GM18517 (cell line): ENCODE data around the gene ADGRL3.
"Not testable (repeated sequence)": the region's sequence is repeated elsewhere in the genome, so short reads cannot be mapped to it uniquely, and the experiment has no call there.

Experiments used
- ATAC-seq: cut with Tn5 transposase; IDR thresholded peaks from one replicate; pipeline ENCODE4 v1.9.1; 2021; ENCODE audit warnings: mild to moderate bottlenecking, moderate library complexity; ENCODE audit not compliant: unreplicated experiment

ADGRL3 gene

DNA sequence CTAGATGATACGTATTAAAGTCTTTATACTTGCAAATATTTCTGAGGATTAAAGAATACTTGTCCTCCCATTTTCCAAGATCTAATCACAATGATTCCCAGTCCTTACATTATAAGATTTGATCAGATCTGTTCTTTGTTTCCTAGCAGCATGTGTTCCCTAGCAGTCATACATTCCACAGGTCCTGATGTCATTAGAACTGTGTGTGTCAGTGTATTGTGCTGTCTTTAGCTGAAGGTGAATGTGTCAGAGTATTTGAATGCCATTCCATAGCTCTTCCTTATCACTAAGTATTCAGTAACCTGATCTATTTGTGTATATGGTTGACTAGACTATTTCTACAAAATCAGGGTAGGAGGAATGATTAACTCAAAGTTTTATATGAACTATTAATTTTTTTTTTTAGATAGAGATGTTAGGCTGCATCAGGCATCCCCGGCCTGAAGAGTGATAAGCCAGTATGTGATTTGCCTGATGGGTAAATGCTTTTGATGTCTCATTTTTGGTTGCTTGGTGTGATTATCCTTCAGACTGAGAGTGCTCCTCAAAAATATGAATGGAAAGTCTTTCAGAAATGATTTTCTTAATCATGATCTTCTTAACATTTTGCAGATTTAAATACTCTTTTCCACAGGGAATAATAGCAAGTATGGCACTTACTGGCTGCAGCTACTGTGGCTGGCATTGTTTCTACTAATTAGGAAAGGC is 4.4 kb downstream of the ADGRL3 start:
- no peak for ATAC-seq

DNA sequence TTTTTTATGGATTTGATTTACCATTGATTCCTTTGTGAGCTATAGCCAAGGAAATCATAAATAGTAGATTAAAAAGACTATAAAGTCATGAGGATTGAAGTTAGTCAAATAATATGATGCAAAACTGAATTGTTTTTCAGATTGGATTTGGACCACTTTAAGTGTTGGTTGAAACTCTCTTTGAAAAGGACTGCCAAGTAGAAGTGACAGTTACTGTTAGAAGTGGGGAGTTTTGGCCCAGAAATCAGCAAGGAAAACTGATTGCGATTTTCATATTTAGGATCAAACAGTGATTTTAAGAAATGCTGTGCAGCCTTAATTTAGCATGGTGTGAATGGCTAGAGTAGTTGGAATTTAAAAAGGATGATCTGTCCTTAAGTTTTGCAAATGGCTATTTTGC is 4.9 kb downstream of the ADGRL3 start:
- no peak for ATAC-seq

DNA sequence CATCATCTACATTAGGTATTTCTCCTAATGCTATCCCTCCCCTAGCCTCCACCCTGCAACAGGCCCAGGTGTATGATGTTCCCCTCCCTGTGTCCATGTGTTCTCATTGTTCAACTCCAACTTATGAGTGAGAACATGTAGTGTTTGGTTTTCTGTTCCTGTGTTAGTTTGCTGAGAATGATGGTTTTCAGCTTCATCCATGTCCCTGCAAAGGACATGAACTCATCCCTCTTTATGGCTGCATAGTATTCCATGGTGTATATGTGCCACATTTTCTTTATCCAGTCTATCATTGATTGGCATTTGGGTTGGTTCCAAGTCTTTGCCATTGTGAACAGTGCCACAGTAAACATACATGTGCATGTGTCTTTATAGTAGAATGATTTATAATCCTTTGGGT is 7.0 kb downstream of the ADGRL3 start:
- not testable (repeated sequence) for ATAC-seq

DNA sequence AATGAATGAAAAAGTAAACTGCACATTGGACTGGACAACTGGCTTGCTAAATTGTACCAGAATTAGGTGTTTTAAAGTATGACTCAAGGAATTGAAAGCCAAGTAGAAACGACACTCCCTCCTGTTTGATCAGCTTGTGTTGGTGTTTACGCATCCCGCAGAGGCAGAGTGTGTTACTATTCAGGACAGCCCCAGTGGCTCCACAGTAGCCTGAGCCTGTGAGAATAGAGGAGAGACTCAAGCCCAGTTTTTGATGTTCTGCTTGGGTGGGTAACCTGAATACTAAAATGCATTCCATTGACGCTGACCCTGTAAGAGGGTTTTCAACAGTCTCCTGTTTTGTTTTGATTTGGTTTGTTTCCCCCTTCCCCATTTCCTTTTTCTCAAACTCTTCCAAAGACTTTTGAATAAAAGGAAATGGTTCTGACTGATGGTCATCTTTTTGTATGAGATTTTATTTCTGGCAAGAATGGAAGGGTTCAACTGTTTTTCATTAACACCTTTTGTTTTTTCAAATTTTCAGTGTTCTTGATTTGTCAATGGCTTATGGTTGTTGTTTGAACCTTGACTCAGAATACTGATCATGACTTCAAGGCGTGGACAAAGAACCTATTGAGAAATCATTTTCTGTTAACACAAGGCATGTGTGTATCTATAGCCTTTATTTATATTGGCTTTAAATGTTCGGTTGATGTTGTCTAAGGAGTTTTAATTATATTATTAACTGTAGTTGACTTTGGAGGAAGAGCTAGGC is 10.2 kb downstream of the ADGRL3 start:
- ATAC-seq = no peak

DNA sequence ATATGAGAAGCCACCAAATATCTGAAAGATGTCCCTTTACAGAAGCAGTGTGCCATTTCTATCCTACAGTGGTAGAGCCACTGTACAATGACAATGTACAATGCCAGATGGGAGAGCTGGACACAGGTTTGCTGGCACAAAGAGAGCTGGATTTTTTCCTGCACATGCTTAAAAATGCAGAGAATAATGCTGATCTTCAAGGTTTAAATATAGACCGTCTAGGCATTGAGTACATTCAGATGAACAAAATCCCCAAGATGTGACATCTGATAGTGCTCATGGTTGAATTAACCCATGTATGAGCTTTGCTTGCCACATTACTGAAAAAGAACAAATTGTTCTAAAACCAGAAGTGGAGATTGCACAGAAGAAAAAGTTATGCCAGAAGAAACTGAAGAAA is 11.7 kb downstream of the ADGRL3 start:
- no peak for ATAC-seq

DNA sequence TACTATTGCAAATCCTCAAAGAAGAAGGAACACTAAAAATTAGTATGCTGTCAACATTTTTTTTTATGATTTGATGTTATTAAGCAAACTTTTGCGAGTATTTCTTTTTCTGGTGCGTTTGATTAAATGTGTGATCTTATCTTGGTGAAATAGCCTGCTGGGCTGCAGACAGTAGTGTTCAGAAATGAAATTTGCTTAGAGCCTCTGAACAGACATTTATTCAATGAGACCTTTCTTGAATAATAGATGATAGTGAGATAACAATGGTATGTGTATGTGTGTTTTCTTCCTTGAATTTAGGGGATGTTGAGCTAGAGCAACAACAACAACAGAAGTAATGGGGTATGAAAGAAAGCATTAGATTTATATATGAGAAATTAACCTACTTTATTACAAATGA is 12.7 kb downstream of the ADGRL3 start:
- no peak for ATAC-seq

DNA sequence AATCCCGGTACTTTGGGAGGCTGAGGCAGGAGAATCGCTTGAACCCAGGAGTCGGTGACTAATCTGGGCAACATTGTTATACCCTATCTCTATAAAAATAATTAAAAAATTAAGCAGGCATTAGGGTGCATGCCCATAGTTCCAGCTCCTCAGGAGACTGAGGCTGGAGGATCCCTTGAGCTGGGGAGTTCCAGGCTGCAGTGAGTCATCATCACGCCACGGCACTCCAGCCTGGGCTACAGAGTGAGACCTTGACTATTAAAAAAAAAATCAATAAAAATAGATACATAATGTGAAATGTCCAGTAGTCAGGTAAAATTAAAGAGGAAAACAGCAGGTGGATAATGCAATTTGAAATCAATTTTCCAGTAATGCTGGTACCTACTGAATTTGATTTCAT is 14.6 kb downstream of the ADGRL3 start:
- ATAC-seq = no peak

DNA sequence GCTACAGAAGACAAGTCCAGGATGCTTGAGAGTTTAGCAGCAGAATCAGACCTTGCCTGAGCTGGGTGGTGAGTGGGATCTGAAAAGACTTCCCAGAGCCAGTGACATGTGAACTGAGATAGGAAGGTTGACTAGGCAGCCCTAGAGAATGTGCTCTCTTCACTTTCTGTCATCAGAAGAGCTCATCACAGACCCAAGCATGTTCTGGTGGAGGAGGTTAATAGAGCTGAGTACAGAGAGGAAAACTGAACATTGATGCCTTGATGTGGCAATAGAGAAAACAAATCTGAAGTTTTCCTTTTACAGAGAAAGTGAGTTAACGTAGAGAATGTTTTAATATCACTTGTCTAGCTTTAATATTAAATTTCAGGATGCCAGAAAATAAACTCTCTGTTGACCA is 17.1 kb downstream of the ADGRL3 start:
- no peak for ATAC-seq

DNA sequence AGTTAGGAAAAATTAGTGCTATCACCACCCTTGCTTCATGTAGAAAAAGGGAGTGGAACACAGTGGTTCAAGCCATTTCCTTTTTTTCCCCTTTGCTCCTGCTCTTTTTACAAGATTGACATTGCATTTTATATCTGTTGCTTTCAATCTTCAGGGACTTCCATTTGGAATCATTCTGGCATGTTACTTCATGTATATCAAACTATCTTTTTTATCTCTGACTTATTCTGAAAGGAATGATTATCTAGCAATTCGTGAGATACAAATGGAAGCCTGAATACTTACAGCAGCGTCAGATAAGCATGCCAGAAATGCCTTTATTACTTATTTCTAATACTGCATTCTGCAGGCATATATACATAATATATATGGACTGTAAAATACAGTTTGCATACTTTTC is 20.4 kb downstream of the ADGRL3 start:
- no peak for ATAC-seq

DNA sequence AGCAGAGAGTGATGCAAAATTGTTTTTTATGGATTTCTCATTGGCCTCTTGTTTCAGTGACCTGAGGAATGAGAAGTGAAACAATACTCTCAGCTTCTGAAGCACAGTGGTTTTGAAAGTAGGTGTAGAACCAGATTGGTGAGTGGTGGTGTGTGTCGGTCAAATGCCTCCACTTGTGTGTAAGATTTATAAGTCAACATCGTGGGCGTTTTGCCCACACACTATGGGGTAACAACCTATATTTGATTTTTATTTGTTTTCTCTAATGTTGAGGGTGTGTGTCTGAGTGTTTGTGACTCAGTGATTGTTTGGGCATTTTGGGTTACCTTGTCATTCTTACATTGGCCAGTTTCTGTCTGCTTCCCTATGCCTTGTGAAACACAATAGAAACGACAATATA is 23.3 kb downstream of the ADGRL3 start:
- no peak for ATAC-seq

DNA sequence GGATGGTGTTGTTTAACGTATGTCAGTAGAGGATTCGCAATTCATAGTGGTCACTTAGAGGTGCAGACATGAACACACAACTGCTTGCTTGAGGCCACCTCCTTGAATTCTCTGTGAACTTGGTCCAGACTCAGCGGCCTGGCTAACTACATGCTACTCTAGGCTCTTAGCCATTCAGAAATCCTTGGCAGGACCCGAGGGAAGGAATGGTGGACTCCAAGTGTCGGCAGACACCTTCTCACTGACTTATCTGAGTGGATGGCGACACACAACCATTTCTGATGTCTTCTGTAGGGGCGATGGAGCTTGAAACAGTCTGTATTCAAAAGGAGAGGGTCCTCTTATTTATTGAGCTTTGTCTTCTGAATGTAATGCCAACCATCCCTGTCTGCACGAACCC is 24.4 kb downstream of the ADGRL3 start:
- ATAC-seq = no peak

DNA sequence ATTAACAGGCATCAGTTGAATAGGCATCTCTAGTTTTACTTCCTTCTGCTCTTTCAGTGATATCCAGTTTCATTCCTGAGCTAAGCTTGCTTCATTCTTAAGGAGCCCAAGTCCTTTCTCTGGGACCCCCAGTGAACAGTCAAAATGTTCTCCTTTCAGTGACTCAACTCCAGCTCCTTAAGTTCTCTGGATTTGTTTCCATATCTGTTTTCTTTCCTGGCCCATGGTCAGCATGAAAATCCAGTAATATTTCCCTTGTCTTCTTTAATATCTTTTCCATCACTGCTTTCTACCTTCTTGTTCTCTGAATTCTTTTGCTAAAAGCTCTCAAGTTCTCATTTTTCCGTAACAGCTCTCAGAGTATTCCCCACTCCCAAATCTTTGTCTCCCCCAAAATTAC is 25.5 kb downstream of the ADGRL3 start:
- ATAC-seq = no peak

DNA sequence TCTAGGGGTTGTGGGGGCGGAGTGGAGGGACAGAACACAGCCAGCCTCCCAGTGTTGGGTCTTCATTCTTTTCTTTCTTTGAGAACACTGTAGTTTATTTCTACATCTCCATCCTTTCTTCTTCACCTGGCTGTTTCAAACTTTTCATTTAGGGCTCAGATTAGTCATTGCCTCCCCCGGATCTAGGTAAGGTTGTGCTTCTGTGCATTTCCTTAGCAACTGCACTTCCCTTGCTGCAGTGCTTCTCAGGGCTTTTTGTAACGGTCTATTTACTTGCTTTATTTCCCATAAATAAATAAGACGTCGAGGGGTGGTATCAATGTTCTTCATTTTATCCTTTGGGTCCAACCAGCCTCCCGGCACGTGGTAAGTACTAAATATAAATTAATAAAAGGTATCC is 31.3 kb downstream of the ADGRL3 start:
- no peak for ATAC-seq

DNA sequence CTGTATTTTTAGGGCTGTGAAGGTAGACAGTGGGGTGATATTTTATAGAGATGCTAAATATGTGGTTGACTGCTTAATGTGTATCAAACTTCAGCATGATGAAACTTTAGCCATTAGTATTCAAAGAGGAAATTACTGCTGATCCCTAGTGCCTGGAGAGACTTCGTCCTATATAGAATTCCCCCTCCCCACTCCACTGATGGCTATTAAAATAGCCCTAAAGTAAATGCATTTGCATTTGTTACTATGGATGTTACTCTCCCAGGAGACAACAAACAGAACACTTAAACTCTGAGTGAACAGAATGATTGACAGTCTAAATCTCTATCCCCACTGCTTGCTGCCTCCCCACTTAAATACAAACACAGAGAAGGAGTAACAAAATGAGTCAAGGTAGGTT is 39.1 kb downstream of the ADGRL3 start:
- ATAC-seq = no peak

DNA sequence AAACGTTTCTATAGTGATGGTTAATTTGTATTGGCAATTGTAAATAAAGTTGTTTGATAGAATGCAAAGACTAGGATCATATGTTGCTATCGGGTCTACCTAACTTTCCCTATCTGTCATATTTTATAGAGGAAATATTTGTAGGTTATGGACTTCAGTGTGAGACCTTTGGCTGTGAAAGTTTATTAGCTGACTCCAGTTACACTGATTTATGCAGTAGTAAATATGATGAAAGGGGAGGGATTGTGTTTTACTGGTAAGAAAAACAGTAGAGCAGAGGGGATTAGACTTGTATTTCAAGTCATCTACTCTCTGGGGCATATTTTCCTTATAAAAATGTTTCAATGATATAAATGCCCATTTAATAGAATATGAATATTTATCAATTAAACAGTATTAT is 43.8 kb downstream of the ADGRL3 start:
- ATAC-seq = no peak

DNA sequence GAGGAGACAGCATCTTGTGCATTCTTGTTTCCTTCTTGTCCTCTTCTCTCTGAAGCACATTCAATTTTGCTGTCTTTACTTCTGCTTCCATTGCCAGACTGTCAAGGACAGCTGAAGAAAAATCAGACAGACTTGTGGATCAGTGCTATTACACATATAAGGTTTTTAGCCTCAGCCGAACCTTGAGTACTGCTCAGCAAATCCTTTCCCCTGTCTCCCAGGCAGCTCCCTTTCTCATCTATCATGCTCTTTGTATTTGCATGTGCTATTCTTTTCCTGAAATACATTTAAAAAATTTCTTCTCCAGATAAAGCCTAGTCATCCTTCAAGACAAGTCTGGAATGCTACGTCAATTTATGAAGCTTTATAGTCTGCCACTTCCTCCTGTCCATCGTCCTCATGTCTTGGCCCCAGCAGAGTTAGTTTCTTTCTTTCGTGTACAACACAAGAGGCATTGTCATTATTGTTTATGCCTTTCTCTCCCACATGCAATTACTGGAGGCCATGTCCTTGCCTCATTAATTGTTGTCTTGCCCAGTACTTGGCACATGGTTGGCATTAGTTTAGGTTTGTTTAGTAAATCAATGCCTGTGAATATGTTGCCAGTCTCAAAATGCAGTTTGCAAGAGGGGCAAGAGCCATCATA is 45.1 kb downstream of the ADGRL3 start:
- ATAC-seq = no peak

DNA sequence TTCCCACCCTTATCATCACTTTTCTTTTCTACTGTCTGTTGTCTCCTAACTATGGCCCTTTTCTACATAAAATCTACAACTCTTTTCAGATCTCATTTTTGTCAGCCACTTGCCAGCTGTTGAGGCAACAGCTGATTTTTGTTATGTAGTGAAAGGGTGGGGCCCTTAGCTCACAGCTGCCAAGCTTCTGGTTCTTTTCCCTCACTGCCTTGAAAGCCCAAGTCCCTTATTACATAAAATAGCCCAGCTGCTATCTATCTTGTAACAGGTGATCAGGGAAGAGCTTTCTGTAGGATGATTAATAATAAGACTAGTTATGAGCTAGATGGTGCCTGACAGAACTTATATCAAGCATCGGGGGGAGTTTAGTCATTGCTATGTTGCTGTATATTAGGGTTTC is 45.9 kb downstream of the ADGRL3 start:
- no peak for ATAC-seq

DNA sequence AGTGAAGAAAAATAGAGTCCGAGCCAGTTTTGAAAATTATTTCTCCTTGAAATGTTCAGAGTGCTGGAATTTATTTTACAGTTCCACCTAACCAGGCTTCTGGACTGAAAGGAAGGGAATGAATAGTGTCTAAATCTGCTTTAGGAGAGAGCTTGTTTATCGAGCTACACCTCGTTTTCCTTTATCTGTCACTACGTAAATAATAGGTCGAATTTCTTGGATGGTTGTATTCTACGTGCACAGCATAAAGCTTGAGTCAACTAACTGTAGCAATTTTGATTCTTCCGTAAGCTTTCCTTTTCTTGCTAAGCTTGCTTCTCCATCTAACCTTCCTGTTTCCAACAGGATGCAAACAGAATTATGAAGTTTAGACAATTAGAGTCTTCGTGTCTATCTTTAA is 48.6 kb downstream of the ADGRL3 start:
- no peak for ATAC-seq

DNA sequence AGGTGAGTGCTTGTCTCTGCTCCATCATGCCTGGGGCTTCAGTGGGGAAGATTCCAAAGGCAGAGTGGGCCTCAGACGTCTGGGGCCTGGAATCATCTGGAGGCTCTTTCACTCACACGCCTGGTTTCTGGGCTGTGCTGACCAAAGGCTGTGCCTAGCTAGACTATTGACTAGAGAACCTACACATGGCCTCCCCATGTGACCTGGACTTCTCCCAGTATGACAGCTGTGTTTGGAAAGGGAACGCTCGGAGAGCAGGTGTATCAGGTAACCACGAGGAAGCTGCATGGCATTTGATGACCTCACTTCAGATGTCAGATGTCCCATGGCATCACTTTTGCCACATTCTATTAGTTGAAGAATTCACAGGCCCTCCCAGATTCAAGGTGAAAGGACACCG is 51.0 kb downstream of the ADGRL3 start:
- ATAC-seq = no peak

DNA sequence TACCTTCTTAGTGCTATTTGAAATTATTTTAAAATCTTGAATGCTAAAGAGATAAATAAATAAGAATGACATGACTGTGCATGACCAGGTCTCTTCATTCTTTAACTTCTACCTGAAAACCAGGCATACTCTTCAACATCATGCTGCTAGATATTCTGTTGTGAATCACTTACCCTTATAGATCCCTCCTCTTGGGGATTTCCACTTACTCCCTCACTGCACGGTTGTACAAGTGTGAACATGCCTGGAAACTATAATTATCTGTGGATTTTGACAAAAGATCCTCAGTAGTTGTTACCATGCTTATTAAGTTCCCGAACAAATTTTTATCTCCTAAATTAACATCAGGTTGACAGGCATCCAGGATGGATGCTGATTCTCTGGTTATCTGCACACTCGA is 54.3 kb downstream of the ADGRL3 start:
- ATAC-seq = no peak

DNA sequence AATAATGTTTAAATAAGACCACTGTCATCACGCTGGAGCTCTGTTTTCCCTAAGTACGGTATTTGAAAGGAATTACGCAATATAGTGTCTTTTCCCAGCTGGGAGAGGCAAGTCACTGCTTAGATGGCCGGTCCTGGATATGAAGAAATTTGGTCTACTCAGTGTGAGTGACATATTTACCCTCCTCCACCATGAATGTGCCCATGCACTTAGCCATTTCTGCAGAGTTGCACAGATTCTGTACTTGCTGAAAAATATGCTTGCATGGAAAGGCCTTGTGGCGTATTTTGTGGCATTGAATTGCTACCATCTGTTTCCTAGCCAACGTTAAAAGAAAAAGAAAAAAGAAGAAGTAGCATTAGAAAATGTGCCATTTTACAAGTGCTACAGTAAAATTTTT is 73.1 kb downstream of the ADGRL3 start:
- no peak for ATAC-seq

DNA sequence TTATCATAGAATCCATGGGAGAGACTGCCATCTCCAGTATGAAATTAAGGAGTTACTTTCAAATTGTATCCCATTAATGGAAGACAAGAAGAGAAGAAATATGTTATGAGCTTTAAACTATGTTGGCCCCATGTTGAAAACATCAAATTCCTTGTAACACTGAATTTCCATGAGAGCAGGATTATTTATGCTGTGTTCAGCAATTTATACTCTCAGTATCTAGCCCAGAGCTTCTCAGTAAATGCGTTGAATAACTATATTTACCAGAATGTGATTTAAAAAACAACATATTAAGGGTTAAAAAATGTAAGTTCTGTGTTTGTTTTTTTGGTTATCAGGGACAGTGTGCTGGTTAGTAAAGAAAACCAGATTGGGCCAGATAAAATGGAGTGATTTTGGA is 74.2 kb downstream of the ADGRL3 start:
- no peak for ATAC-seq
